ENCODE results near the gene B4GAT1. TPM values are rescaled to one million over a fixed set of nuclear protein-coding genes. Genes with fewer than 3 reads are reported as not detected.
A peak's percentile ranks its signal among the peaks of the same experiment; 100 is the strongest.
"Not testable (repeated sequence)": the region's sequence is repeated elsewhere in the genome, so short reads cannot be mapped to it uniquely, and the experiment has no call there.

Gene B4GAT1
- total RNA-seq = 1 to 10 TPM; 5.4 to 5.8 TPM

- Mint-ChIP-seq H3K4me1 (ENCODE audit: low read depth) (peaks cover 43% of the 10 kb centered on the region), H3K36me3 (ENCODE audit: low read depth) (peaks cover 3% of the 10 kb centered on the region), H3K4me3 (peak within 1 kb of the TSS; percentile 93), H3K9me3 (no peaks in the 10 kb centered on the region), H3K27ac (peak within 1 kb of the TSS; percentile 94), H3K27me3 (ENCODE audit: low read depth) (peaks cover 3% of the 10 kb centered on the region)
- intact Hi-C loops (cut with micrococcal nuclease) = loop anchor here (5.0 kb wide), 3 partner anchors 40 to 270 kb away; partner anchors contain the start of genes MRPL11 and RBM14
- DNase-seq = peak; percentile 93
- CTCF ChIA-PET = interaction anchor here (0.6 to 5.9 kb wide), 7 partner anchors 8 to 41 kb away, joined by 3 to 32 read pairs (median 4); partner anchors contain the start of gene SLC29A2
Measured at GRCh38 chr11:66347425-66348276, at the start of gene B4GAT1. TSS of gene B4GAT1 (minus strand) at chr11:66347629. CDS start at chr11:66347545, 84 bp downstream.

DNA sequence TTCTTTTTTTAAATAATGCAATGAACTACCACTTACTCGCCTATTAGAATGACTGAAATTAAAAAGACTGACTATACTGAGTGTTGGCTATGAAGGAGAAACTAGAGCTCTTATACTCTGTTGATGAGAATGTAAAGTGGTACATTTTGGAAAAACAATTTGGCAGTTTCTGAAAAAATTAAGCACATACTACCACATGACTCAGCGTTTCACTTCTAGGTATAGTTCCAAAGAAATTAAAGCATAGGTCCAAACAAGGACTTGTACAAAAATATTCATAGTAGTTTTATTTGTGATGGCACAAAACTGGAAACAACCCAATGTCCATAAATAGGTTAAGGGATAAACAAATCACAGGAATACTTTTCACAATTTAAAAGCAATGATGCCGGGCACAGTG, 46.5 kb upstream of the B4GAT1 start:
- CTCF ChIA-PET = interaction anchor here (0.8 kb wide), 1 partner anchor 83 kb away, joined by 5 read pairs; no protein-coding TSS in a partner anchor
- H3K4me1 Mint-ChIP-seq (ENCODE audit: low read depth) = no peaks in the 10 kb centered on the region
- no peaks in the 10 kb centered on the region for H3K36me3 Mint-ChIP-seq (ENCODE audit: low read depth)
- intact Hi-C loops (cut with micrococcal nuclease) = no loop called here
- no peak for DNase-seq
- peaks cover 8% of the 10 kb centered on the region for H3K27me3 Mint-ChIP-seq (ENCODE audit: low read depth)
- no peak overlapping the region for H3K27ac Mint-ChIP-seq
- H3K4me3 Mint-ChIP-seq = no peak overlapping the region
- no peaks in the 10 kb centered on the region for H3K9me3 Mint-ChIP-seq

DNA sequence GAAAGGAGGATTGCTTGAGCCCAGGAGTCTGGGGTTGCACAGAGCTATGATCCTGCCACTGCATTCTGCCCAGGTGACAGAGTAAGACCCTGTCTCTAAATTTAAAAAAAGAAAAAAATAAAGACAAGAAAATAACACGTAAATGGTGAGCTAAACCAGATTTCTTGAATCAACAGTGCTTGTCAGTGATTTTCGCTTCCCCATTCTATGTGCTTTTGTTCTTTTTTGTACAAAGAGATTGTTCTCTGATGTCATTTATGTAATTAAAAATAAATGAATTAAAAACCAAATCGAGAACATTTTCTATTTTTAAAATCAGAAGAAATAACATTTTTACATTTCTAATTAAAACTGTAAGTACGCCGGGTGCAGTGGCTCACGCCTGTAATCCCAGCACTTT, 43.9 kb upstream of the B4GAT1 start:
- Mint-ChIP-seq H3K27ac (no peak overlapping the region), H3K4me3 (no peak overlapping the region), H3K27me3 (ENCODE audit: low read depth) (peaks cover 8% of the 10 kb centered on the region), H3K9me3 (no peaks in the 10 kb centered on the region), H3K4me1 (ENCODE audit: low read depth) (peaks cover 2% of the 10 kb centered on the region), H3K36me3 (ENCODE audit: low read depth) (no peaks in the 10 kb centered on the region)
- intact Hi-C loops (cut with micrococcal nuclease) = no loop called here
- CTCF ChIA-PET = interaction anchor here (0.6 to 7.1 kb wide), 3 partner anchors 11 to 80 kb away, joined by 3 to 85 read pairs (median 3); no protein-coding TSS in a partner anchor
- no peak for DNase-seq

GRCh38 chr11:66388780-66389386, 41.5 kb upstream of the B4GAT1 start:
- intact Hi-C loops (cut with micrococcal nuclease) = loop anchor here (1.0 to 5.0 kb wide), 3 partner anchors 26 to 77 kb away; partner anchors contain the start of genes B4GAT1 and BRMS1
- Mint-ChIP-seq H3K4me1 (ENCODE audit: low read depth) (peaks cover 6% of the 10 kb centered on the region), H3K27me3 (ENCODE audit: low read depth) (peaks cover 3% of the 10 kb centered on the region), H3K4me3 (no peak overlapping the region), H3K9me3 (no peaks in the 10 kb centered on the region), H3K36me3 (ENCODE audit: low read depth) (no peaks in the 10 kb centered on the region), H3K27ac (no peak overlapping the region)
- DNase-seq = peak; percentile 89
- CTCF ChIA-PET = interaction anchor here (0.6 to 7.1 kb wide), 24 partner anchors 9 to 289 kb away, joined by 3 to 85 read pairs (median 4); partner anchors contain the start of genes BRMS1, CD248 and RBM4B

DNA sequence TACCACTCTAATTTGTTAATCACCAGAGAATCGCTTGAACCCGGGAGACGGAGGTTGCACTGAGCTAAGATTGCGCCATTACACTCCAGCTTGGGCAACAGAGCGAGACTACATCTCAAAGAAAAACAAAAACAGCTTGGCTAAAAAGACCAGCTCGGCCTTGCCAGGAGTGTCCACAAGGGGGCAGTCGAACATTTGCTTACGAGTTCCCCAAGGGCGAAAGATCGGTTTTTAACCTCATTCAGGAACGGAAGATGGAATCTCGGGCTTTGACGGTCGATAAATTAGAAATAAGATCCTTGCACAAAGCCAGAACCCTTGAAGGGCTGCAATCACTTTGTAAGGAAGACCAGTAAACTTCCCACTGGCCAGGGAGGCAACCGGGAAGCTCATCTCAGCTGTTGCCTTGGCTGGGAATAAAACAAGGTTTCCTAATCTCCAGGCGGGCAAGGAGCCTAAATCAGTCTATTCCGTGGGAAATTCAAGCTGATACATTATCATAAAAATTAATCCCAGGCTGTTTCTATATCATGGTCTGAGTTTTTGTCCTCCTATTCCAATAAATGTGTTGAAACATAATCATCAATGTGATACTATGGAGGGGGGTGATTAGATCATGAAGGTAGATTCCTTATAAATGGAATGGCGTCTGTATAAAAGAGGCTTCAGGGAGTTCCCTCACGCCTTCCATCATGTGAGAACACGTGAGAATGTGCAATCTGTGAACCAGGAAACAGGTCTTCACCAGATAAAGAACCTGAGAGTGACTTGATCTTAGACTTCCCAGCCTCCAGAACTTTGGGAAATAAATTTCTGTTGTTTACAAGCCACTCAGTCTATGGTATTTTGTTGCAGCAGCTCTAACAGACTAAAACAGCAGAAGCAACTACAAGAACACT, 39.0 kb upstream of the B4GAT1 start:
- no peaks in the 10 kb centered on the region for H3K27me3 Mint-ChIP-seq (ENCODE audit: low read depth)
- no peak overlapping the region for H3K27ac Mint-ChIP-seq
- peak; percentile 93 for DNase-seq
- no peaks in the 10 kb centered on the region for H3K36me3 Mint-ChIP-seq (ENCODE audit: low read depth)
- peaks cover 6% of the 10 kb centered on the region for H3K4me1 Mint-ChIP-seq (ENCODE audit: low read depth)
- no peaks in the 10 kb centered on the region for H3K9me3 Mint-ChIP-seq
- H3K4me3 Mint-ChIP-seq = peak overlapping the region; percentile 17
- intact Hi-C loops (cut with micrococcal nuclease) = loop anchor here (1.0 to 5.0 kb wide), 3 partner anchors 14 to 58 kb away; partner anchors contain the start of genes B4GAT1 and BRMS1
- CTCF ChIA-PET = interaction anchor here (0.5 to 7.1 kb wide), 36 partner anchors 9 to 830 kb away, joined by 3 to 85 read pairs (median 4); partner anchors contain the start of genes B4GAT1, BRMS1, MRPL11 and RBM4B

- H3K27me3 Mint-ChIP-seq (ENCODE audit: low read depth); H3K4me3 Mint-ChIP-seq; H3K36me3 Mint-ChIP-seq (ENCODE audit: low read depth); H3K27ac Mint-ChIP-seq; H3K9me3 Mint-ChIP-seq; intact Hi-C loops (cut with micrococcal nuclease); H3K4me1 Mint-ChIP-seq (ENCODE audit: low read depth); DNase-seq: not testable (repeated sequence)
- CTCF ChIA-PET = interaction anchor here (0.6 to 2.5 kb wide), 5 partner anchors 21 to 293 kb away, joined by 3 to 9 read pairs (median 4); partner anchors contain the start of gene RBM4B
Measured at GRCh38 chr11:66384316-66384715, 36.9 kb upstream of the B4GAT1 start.

DNA sequence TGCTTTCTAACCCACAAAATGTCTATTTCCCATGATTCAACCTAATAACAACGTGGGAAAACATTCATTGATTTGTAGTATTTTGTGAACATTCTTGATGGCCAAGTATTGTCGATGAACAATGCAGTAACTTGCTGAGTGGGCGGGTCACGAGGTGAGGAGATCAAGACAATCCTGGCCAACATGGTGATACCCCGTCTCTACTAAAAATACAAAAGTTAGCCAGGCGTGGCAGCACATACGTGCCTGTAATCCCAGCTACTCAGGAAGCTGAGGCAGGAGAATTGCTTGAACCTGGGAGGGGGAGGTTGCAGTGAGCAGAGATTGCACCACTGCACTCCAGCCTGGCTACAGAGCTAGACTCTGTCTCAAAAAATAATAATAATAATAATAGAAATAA, 32.8 kb upstream of the B4GAT1 start:
- CTCF ChIA-PET = interaction anchor here (0.9 to 1.6 kb wide), 2 partner anchors 9 to 298 kb away, joined by 4 to 8 read pairs; no protein-coding TSS in a partner anchor
- DNase-seq = peak; percentile 17
- H3K4me3 Mint-ChIP-seq; H3K4me1 Mint-ChIP-seq (ENCODE audit: low read depth); H3K27me3 Mint-ChIP-seq (ENCODE audit: low read depth); H3K27ac Mint-ChIP-seq; H3K9me3 Mint-ChIP-seq; H3K36me3 Mint-ChIP-seq (ENCODE audit: low read depth); intact Hi-C loops (cut with micrococcal nuclease): not testable (repeated sequence)

DNA sequence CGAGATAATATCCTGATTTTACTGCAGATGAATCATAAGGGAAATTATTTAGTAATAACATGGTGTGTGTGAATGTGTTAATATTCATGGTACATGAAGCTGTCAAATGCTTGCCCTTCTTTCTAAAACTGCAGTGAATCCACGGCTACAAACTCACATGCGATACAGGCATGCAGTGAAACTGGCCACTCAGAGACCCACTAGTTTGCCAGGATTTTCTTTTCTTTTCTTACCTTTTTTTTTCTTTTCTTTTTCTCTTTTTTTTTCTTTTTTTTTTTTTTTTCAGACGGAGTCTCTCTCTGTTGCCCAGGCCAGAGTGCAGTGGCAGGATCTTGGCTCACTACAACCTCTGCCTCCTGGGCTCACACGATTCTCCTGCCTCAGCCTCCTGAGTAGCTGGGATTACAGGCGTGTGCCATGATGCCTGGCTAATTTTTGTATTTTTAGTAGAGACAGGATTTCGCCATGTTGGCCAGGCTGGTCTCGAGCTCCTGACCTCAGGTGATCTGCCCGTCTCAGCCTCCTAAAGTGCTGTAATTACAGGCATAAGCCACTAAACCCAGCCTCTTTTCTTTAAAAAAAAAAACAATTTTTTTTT, 26.4 kb upstream of the B4GAT1 start:
- H3K27ac Mint-ChIP-seq; DNase-seq; H3K9me3 Mint-ChIP-seq; H3K4me3 Mint-ChIP-seq; H3K27me3 Mint-ChIP-seq (ENCODE audit: low read depth); H3K36me3 Mint-ChIP-seq (ENCODE audit: low read depth): not testable (repeated sequence)
- H3K4me1 Mint-ChIP-seq (ENCODE audit: low read depth) = peaks cover 15% of the 10 kb centered on the region
- CTCF ChIA-PET = interaction anchor here (1.2 kb wide), 2 partner anchors 12 to 15 kb away, joined by 4 read pairs; no protein-coding TSS in a partner anchor
- intact Hi-C loops (cut with micrococcal nuclease) = loop anchor here (2.0 kb wide), 1 partner anchor 13 kb away; no protein-coding TSS in a partner anchor

GRCh38 chr11:66373265-66373664, 25.8 kb upstream of the B4GAT1 start:
- Mint-ChIP-seq H3K36me3 (ENCODE audit: low read depth) (peaks cover 5% of the 10 kb centered on the region), H3K9me3 (no peaks in the 10 kb centered on the region), H3K27ac (no peak overlapping the region), H3K4me3 (no peak overlapping the region), H3K4me1 (ENCODE audit: low read depth) (peaks cover 15% of the 10 kb centered on the region), H3K27me3 (ENCODE audit: low read depth) (no peaks in the 10 kb centered on the region)
- DNase-seq = no peak
- CTCF ChIA-PET = interaction anchor here (1.2 kb wide), 1 partner anchor 13 kb away, joined by 4 read pairs; no protein-coding TSS in a partner anchor
- intact Hi-C loops (cut with micrococcal nuclease) = loop anchor here (2.0 kb wide), 1 partner anchor 14 kb away; no protein-coding TSS in a partner anchor

DNA sequence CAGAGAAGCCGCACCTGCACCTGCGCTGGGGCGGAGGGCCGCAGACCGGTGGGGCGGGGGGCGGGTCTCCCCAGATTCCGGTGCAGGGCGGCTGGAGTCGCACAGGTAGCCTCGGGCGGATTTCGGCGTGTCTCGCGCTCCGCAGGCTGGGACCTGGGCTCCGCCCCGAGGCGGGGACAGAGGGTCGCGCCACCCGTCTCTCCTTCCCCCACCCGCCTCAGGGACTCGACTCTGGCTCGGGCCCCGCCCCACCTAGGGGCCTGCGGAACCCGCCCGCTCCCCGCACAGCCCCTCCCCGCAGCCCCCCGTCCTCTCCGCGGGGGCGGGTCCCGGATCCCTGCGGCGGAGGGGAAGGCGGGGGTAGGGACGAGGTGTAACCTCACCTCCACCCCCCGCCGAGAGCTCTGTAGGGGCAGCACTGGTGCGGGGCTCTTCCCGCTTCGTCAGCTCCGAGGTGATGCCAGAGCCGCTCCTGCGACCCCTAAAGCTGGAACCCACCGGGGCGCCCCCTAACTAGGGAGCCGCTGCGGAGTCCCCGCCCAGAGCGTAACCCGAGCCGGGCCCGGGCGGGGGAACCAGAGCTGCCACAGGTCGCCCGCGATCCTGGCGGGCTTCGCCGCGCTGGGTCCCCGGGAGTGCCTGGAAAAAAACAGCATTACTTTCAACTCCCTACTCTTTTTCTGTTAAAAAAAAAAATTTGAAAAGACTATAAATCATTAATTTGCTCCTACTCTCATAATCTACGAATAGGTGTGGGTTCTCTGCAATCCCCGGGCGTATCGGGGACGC, 24.4 kb upstream of the B4GAT1 start, which contains the start of gene SLC29A2:
Gene SLC29A2 (minus strand): TSS at position 134 of the 789 bp plus-strand sequence. CDS start 169 bp downstream, outside the sequence.
- CTCF ChIA-PET = interaction anchor here (0.7 to 3.5 kb wide), 7 partner anchors 10 to 61 kb away, joined by 3 to 20 read pairs (median 3); partner anchors contain the start of gene B4GAT1
- Mint-ChIP-seq H3K27me3 (ENCODE audit: low read depth) (no peaks in the 10 kb centered on the region), H3K27ac (peak within 1 kb of the TSS; percentile 90), H3K9me3 (no peaks in the 10 kb centered on the region), H3K4me3 (peak within 1 kb of the TSS; percentile 83), H3K36me3 (ENCODE audit: low read depth) (peaks cover 8% of the 10 kb centered on the region), H3K4me1 (ENCODE audit: low read depth) (peaks cover 15% of the 10 kb centered on the region)
- intact Hi-C loops (cut with micrococcal nuclease) = loop anchor here (1.0 to 2.0 kb wide), 4 partner anchors 15 to 60 kb away; partner anchors contain the start of gene BRMS1
- DNase-seq = peak; percentile 80
